SK-N-SH treated with all-trans-retinoic acid at 6 μM for 48 hours (cell line): ENCODE data around the gene POLD2.

Experiments
- ATAC-seq: fragments of 200-7000 bp; cut with Tn5 transposase; 3 replicates; pipeline ENCODE4 v1.9.1; 2020; ENCODE audit warnings: mild to moderate bottlenecking, moderate library complexity
- ARNTL ChIP-seq: fragments of 450-650 bp; formaldehyde crosslinking; IDR thresholded peaks from 2 replicates; pipeline ENCODE4 v1.5.0; 2020; ENCODE audit warnings: low read depth, mild to moderate bottlenecking, moderate library complexity, borderline replicate concordance
- BACH2 ChIP-seq: fragments of 250-450 bp; sonication (Bioruptor Pico); IDR thresholded peaks from 2 replicates; pipeline ENCODE4 v1.9.0; 2021; ENCODE audit warnings: mild to moderate bottlenecking, borderline replicate concordance
- CREB5 ChIP-seq: fragments of 250-450 bp; sonication (Bioruptor Pico); IDR thresholded peaks from 2 replicates; pipeline ENCODE4 v1.5.1; 2020; ENCODE audit warnings: low read depth, mild to moderate bottlenecking, moderate library complexity
- CSDC2 ChIP-seq: fragments of 250-450 bp; sonication (Bioruptor Pico); IDR thresholded peaks from 2 replicates; pipeline ENCODE4 v1.5.0; 2020; ENCODE audit warnings: mild to moderate bottlenecking, moderate library complexity
- CSRNP3 ChIP-seq: fragments of 250-450 bp; sonication (Bioruptor Pico); IDR thresholded peaks from 2 replicates; pipeline ENCODE4 v1.5.1; 2021; ENCODE audit warnings: mild to moderate bottlenecking, moderate library complexity
- GLIS3 ChIP-seq: fragments of 250-450 bp; sonication (Bioruptor Pico); IDR thresholded peaks from 2 replicates; pipeline ENCODE4 v1.5.0; 2020; ENCODE audit warnings: mild to moderate bottlenecking, moderate library complexity
- ISL1 ChIP-seq: fragments of 250-450 bp; sonication (Bioruptor Pico); IDR thresholded peaks from 2 replicates; pipeline ENCODE4 v2.1.2; 2022; ENCODE audit warnings: mild to moderate bottlenecking, moderate library complexity
- OSR1 ChIP-seq: fragments of 250-450 bp; sonication (Bioruptor Pico); IDR thresholded peaks from 2 replicates; pipeline ENCODE4 v1.8.0; 2022; ENCODE audit warnings: moderate library complexity, mild to moderate bottlenecking, inconsistent platforms
- PATZ1 ChIP-seq: fragments of 250-450 bp; sonication (Bioruptor Pico); IDR thresholded peaks from 2 replicates; pipeline ENCODE4 v1.8.0; 2020; ENCODE audit warnings: mild to moderate bottlenecking, moderate library complexity, borderline replicate concordance
- PPARA ChIP-seq: fragments of 250-450 bp; sonication (Bioruptor Pico); IDR thresholded peaks from 2 replicates; pipeline ENCODE4 v1.5.0; 2020; ENCODE audit warnings: mild to moderate bottlenecking, borderline replicate concordance
- RARB ChIP-seq: fragments of 250-450 bp; sonication (Bioruptor Pico); IDR thresholded peaks from 2 replicates; pipeline ENCODE4 v1.8.0; 2021; ENCODE audit warnings: mild to moderate bottlenecking, moderate library complexity
- SNAI2 ChIP-seq: fragments of 250-450 bp; sonication (Bioruptor Pico); IDR thresholded peaks from 2 replicates; pipeline ENCODE4 v1.5.0; 2020; ENCODE audit warnings: mild to moderate bottlenecking, moderate library complexity
- TCF4 ChIP-seq: fragments of 250-450 bp; sonication (Bioruptor Pico); IDR thresholded peaks from 2 replicates; pipeline ENCODE4 v1.8.0; 2021; ENCODE audit warnings: mild to moderate bottlenecking, moderate library complexity, borderline replicate concordance
- TSHZ2 ChIP-seq: fragments of 250-450 bp; sonication (Bioruptor Pico); IDR thresholded peaks from 2 replicates; pipeline ENCODE4 v1.5.0; 2020; ENCODE audit warnings: mild to moderate bottlenecking, moderate library complexity
- ZC3H10 ChIP-seq: fragments of 250-450 bp; sonication (Bioruptor Pico); IDR thresholded peaks from 2 replicates; pipeline ENCODE4 v1.5.1; 2021; ENCODE audit warnings: mild to moderate bottlenecking, moderate library complexity
- ZFP3 ChIP-seq: fragments of 250-450 bp; sonication (Bioruptor Pico); IDR thresholded peaks from 2 replicates; pipeline ENCODE4 v1.5.0; 2020; ENCODE audit warnings: mild to moderate bottlenecking, moderate library complexity
- ZFP30 ChIP-seq: fragments of 450-650 bp; formaldehyde crosslinking; IDR thresholded peaks from 2 replicates; pipeline ENCODE4 v1.5.0; 2022; ENCODE audit warnings: mild to moderate bottlenecking, moderate library complexity
- ZNF565 ChIP-seq: fragments of 450-650 bp; formaldehyde crosslinking; conservative IDR thresholded peaks from 2 replicates; pipeline ENCODE4 v1.5.0; 2020; ENCODE audit warnings: low read depth, mild to moderate bottlenecking, moderate library complexity
- ZNF8 ChIP-seq: fragments of 450-650 bp; formaldehyde crosslinking; IDR thresholded peaks from 2 replicates; pipeline ENCODE4 v1.5.0; 2020; ENCODE audit warnings: mild to moderate bottlenecking, moderate library complexity

Gene POLD2

GRCh38 chr7:44144968-44145478 is 21.7 kb upstream of the POLD2 start (continued):
- TF ChIP-seq CREB5 (CRISPR knock-in tag) (no peak), ZFP3 (CRISPR knock-in tag) (no peak), CSRNP3 (CRISPR knock-in tag) (no peak), GLIS3 (CRISPR knock-in tag) (no peak), ARNTL (no peak)
- TF ChIP-seq, all 23 proteins: peak for 0

GRCh38 chr7:44144426-44144967 is 21.1 kb upstream of the POLD2 start:
- TF ChIP-seq PPARA (CRISPR knock-in tag) (no peak), ZFP3 (CRISPR knock-in tag) (no peak), RARB (no peak), TSHZ2 (CRISPR knock-in tag) (no peak), GLIS3 (CRISPR knock-in tag) (no peak), PATZ1 (CRISPR knock-in tag) (no peak), ARNTL (no peak), OSR1 (no peak), BACH2 (CRISPR knock-in tag) (no peak), ISL1 (CRISPR knock-in tag) (no peak), TCF4 (no peak), CSRNP3 (CRISPR knock-in tag) (no peak), ZC3H10 (CRISPR knock-in tag) (no peak), SNAI2 (no peak), CSDC2 (no peak), ZNF565 (CRISPR knock-in tag) (no peak), ZNF8 (CRISPR knock-in tag) (no peak), ZFP30 (CRISPR knock-in tag) (no peak)
- ATAC-seq = no peak

GRCh38 chr7:44143646-44144250 is 20.4 kb upstream of the POLD2 start:
- no peak for ATAC-seq
- no peak for TF ChIP-seq ISL1 (CRISPR knock-in tag)
- TF ChIP-seq, all 23 proteins: peak for 0

GRCh38 chr7:44142028-44142427 is 18.7 kb upstream of the POLD2 start:
- TF ChIP-seq GLIS3 (CRISPR knock-in tag) (no peak), SNAI2 (no peak), PPARA (CRISPR knock-in tag) (no peak)
- ATAC-seq = no peak
